ENCODE measurements around the gene AGPAT3. TPM values are rescaled to one million over a fixed set of nuclear protein-coding genes. Genes with fewer than 3 reads are reported as not detected.

The AGPAT3 gene
- total and polyA plus RNA-seq, 2 donors (not counting 3 experiments of a cell fraction or from before 2014, with no cell fraction given), result 39.9 to 76.7 TPM

DNA sequence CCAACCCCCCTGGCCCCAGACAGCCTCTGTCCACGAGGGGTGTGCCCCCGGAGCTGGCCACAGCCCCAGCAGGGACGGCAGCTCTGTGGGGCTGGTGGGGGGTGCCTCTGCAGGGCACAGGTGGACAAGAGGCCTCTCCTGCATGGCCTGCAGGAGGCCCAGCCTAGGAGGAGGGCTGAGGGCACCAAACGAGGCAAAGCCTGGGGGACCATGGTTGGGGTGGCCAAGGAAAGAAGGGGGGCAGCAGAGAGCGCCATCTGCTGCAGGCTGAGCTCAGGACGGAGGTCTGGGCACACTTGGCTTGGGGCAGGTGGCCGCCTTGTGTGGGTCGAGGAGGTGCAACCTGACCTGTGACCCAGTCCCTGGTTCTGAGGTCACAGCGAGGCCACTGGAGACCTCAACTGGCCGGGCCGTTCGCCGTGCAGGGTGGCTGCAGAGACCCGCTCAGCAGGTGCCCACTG, 48.4 kb upstream of the AGPAT3 start:
- Histone ChIP-seq H4K20me1 (replicated peaks; ENCODE audit: control insufficient read depth, extremely low read depth, insufficient read depth, low read length) (no peaks in the 10 kb centered on the region), H3K9me1 (replicated peaks; ENCODE audit: control insufficient read depth, extremely low read depth, insufficient read depth, low read length) (no peaks in the 10 kb centered on the region), H2AFZ (ENCODE audit: low read depth, low read length) (no peak overlapping the region), H3K79me2 (ENCODE audit: control insufficient read depth, insufficient read depth, low read length) (no peaks in the 10 kb centered on the region), H3K27ac (ENCODE audit: insufficient read depth, low read depth, low read length) (no peak overlapping the region), H3K36me3 (ENCODE audit: control insufficient read depth in 2 of 2, extremely low read depth in 1 of 2, insufficient read depth in 2 of 2, low read length in 2 of 2) (no peaks in the 10 kb centered on the region), H3K9me3 (replicated peaks; ENCODE audit: control insufficient read depth, insufficient read depth, low read length) (no peaks in the 10 kb centered on the region), H3K9ac (replicated peaks; ENCODE audit: extremely low read depth, insufficient read depth, low read length) (no peak overlapping the region), H3K27me3 (ENCODE audit: control insufficient read depth in 2 of 2, insufficient read depth in 2 of 2, low read length in 2 of 2) (no peaks in the 10 kb centered on the region), H3K4me1 (ENCODE audit: control insufficient read depth, extremely low read depth, insufficient read depth, low read length) (peaks cover 10% of the 10 kb centered on the region), H3K4me3 (replicated peaks in 1 of 3; ENCODE audit: insufficient read depth in 1 of 3, low read depth in 1 of 3, low read length in 3 of 3) (no peak overlapping the region), H3K4me2 (ENCODE audit: insufficient read depth, low read length) (no peak overlapping the region)
- ChIA-PET POLR2A (no interaction called here), CTCF (interaction anchor here (0.7 kb wide), 1 partner anchor 122 kb away, joined by 3 read pairs; no protein-coding TSS in a partner anchor)
- FAIRE-seq (no peak), DNase-seq (ENCODE audit: low read depth, low spot score) (no peak)
- TF ChIP-seq EZH2 (IDR thresholded peaks at IDR 0.05; ENCODE audit: borderline replicate concordance, low read depth, low read length, severe bottlenecking), result no peak
- TF ChIP-seq JUN (IDR thresholded peaks at IDR 0.05; ENCODE audit: borderline replicate concordance, insufficient read depth, insufficient read length, low read depth), result no peak
- TF ChIP-seq, protein P1, sequence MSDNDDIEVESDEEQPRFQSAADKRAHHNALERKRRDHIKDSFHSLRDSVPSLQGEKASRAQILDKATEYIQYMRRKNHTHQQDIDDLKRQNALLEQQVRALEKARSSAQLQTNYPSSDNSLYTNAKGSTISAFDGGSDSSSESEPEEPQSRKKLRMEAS (IDR thresholded peaks at IDR 0.05; ENCODE audit: insufficient read depth, insufficient read length), result no peak
- TF ChIP-seq POLR2A (IDR thresholded peaks at IDR 0.05; ENCODE audit: low read depth, low read length), result no peak
- TF ChIP-seq FOS (IDR thresholded peaks at IDR 0.05; ENCODE audit: borderline replicate concordance, insufficient read depth, low read length), result no peak
- no peak for TF ChIP-seq MYC (IDR thresholded peaks at IDR 0.05; ENCODE audit: low read depth, low read length)
- no peak for TF ChIP-seq GATA2 (IDR thresholded peaks at IDR 0.05; ENCODE audit: insufficient read depth, insufficient read length, low read depth, low read length)
- no peak for TF ChIP-seq POLR2AphosphoS5 (IDR thresholded peaks at IDR 0.05; ENCODE audit: insufficient read depth, low read depth, low read length)
- TF ChIP-seq, protein P2, sequence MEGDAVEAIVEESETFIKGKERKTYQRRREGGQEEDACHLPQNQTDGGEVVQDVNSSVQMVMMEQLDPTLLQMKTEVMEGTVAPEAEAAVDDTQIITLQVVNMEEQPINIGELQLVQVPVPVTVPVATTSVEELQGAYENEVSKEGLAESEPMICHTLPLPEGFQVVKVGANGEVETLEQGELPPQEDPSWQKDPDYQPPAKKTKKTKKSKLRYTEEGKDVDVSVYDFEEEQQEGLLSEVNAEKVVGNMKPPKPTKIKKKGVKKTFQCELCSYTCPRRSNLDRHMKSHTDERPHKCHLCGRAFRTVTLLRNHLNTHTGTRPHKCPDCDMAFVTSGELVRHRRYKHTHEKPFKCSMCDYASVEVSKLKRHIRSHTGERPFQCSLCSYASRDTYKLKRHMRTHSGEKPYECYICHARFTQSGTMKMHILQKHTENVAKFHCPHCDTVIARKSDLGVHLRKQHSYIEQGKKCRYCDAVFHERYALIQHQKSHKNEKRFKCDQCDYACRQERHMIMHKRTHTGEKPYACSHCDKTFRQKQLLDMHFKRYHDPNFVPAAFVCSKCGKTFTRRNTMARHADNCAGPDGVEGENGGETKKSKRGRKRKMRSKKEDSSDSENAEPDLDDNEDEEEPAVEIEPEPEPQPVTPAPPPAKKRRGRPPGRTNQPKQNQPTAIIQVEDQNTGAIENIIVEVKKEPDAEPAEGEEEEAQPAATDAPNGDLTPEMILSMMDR (IDR thresholded peaks at IDR 0.05; ENCODE audit: extremely low read depth in 1 of 2, insufficient read depth in 1 of 2, low read depth in 1 of 2, low read length in 2 of 2), result no peak
- dilution Hi-C loops (cut with MboI; ENCODE audit: extremely low pct_ligation_motif_present, low sequenced_read_pairs) (no loop called here), intact Hi-C loops (cut with micrococcal nuclease) (no loop called here)
- BruUV-seq (replicated peaks), result no TSS peak
